ENCODE data around the gene PTPRM.

Gene PTPRM

DNA sequence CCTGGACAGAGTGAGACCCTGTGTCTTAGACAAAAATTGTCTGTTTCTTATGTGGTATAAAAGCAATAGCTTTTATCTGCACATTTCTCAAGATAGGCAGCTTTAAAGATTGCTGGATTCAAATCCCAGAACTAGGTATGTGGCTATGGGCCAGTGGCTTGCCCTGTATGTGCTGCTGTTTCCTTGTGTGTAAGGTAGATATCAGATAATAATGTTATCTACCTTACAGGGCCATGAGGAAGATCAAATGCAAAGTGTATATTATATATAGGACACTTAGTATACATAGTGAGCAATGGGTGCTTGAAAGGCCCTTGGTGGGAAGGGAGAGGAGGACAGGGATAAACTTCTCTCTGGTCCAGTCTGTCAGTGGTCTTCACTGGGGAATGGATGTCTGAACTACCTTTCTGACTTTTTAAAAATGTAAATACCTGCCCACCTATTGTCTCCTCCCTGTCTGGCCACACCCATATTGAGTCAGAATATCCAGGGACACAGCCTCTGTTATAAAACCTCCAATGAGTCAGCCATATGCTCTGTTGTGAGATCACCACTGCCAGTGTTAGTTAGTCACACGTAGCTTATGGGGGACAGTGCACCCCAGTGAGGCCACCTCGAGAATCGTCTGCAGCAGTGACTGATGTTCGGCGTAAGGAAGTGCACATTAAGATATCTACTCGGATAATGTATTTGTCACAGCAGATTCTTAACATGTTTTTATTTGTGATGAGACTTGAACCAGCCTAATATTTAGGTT is 383.4 kb downstream of the PTPRM start:
- DNase-seq (ENCODE audit: low read depth), result peak; percentile 74

DNA sequence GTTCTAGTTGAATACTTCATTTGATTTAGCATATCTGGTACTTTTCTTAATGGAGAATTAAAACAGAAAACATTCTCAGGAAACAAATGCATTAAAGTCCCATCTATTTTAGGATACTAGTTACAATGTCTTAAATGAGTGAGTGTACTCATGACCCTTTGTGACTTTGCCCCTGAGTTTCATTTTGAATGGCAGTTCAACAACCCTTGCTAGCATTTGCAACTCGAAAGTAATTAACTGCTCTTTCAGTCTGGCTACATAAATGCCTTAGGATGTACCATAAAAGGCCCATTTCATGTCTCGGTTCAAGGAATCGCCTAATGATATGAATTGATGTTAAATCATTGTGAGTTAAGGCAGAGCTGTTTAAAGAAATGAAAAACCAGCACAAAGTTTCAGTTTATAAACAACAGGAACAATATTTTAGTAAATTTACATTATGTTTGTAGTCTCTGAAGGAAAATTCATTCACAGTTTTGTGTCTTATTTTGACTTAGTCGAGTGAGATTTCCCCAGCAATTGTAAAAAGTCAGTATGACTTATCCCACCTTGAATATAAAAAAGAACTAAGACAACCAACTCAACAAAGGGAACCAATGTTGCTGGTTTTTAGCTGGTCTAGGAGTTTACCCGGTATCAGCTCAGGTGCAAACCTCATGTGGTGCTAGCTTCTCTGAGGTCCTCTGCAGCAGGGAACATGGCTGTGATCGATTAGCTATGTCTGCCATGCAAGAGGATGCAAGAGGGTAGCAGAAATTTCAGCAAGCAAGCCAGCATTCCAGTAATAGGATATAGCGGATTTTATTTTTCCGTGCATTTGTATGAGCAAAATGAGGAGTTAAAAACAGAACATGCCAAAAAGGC is 386.2 kb downstream of the PTPRM start:
- no peak overlapping the region for H3K4me3 ChIP-seq (ENCODE audit: low read depth, low read length)

More for the DNA sequence above, 383.4 kb downstream of the PTPRM start:
- H3K4me3 ChIP-seq (ENCODE audit: low read depth, low read length), result no peak overlapping the region
- TF ChIP-seq, protein P1, sequence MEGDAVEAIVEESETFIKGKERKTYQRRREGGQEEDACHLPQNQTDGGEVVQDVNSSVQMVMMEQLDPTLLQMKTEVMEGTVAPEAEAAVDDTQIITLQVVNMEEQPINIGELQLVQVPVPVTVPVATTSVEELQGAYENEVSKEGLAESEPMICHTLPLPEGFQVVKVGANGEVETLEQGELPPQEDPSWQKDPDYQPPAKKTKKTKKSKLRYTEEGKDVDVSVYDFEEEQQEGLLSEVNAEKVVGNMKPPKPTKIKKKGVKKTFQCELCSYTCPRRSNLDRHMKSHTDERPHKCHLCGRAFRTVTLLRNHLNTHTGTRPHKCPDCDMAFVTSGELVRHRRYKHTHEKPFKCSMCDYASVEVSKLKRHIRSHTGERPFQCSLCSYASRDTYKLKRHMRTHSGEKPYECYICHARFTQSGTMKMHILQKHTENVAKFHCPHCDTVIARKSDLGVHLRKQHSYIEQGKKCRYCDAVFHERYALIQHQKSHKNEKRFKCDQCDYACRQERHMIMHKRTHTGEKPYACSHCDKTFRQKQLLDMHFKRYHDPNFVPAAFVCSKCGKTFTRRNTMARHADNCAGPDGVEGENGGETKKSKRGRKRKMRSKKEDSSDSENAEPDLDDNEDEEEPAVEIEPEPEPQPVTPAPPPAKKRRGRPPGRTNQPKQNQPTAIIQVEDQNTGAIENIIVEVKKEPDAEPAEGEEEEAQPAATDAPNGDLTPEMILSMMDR (conservative IDR thresholded peaks at IDR 0.05; ENCODE audit: low read depth, low read length), result no peak

DNA sequence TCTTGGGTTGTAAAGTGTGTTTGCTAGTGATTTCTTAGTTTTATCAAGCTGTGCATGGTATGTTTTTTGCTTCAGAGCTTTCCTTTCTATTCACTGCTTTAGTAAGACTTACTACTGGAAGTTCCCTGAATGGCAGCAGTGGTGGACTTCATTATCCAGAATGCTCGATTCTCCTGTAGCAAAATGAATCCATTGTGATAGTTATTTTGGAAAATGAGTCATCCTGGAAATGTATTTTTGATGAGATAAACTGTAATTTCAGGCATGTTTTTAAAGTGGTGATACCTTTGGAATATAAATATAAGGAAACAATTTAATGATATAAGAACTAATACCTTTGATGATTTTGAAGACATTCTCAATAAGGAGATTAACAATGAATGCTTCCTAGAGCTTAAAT is 387.1 kb downstream of the PTPRM start:
- peak; percentile 44 for DNase-seq (ENCODE audit: low read depth)
- TF ChIP-seq, protein P1 (conservative IDR thresholded peaks at IDR 0.05; ENCODE audit: low read depth, low read length), result no peak

More for the DNA sequence above, 386.2 kb downstream of the PTPRM start:
- TF ChIP-seq, protein P1 (conservative IDR thresholded peaks at IDR 0.05; ENCODE audit: low read depth, low read length), result no peak
- DNase-seq (ENCODE audit: low read depth), result no peak

DNA sequence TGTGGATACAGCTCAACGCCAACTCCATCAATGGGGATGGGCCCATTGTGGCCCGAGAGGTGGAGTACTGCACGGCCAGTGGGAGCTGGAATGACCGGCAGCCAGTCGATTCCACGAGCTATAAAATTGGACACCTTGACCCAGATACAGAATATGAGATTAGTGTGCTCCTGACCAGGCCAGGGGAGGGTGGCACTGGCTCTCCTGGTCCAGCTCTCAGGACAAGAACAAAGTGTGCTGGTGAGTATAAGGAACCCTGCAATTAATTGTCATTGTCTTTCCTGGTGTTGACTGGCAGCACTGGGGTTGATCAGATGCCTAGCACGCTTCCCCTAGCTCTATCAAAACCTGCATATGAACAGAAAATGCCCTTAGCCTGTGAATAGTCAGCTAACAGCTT is 388.1 kb downstream of the PTPRM start:
- no peak for DNase-seq (ENCODE audit: low read depth)
- H3K4me3 ChIP-seq (ENCODE audit: low read depth, low read length), result no peak overlapping the region
- TF ChIP-seq, protein P1 (conservative IDR thresholded peaks at IDR 0.05; ENCODE audit: low read depth, low read length), result no peak

More for the DNA sequence above, 387.1 kb downstream of the PTPRM start:
- no peak overlapping the region for H3K4me3 ChIP-seq (ENCODE audit: low read depth, low read length)

DNA sequence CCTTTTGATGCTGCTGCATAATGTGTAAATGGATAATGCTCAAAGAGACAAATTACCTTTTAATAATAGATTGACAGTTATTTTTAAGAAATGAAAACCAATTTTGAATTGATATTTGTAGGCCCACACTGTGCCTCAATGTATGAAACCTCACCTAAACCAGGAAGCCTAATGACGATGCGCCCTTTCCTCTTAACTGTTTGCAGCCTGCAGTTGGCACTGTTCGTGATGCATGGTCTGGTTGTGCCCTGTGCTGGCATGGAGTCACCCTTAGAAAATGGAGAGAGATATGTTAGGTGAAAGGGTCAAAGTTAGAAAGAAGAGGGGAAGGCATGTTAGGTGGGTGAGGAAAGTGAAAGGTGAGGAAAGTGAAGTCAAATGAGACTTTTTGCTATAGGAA is 390.2 kb downstream of the PTPRM start:
- DNase-seq (ENCODE audit: low read depth), result no peak
- TF ChIP-seq, protein P1 (conservative IDR thresholded peaks at IDR 0.05; ENCODE audit: low read depth, low read length), result no peak
- H3K4me3 ChIP-seq (ENCODE audit: low read depth, low read length), result no peak overlapping the region

DNA sequence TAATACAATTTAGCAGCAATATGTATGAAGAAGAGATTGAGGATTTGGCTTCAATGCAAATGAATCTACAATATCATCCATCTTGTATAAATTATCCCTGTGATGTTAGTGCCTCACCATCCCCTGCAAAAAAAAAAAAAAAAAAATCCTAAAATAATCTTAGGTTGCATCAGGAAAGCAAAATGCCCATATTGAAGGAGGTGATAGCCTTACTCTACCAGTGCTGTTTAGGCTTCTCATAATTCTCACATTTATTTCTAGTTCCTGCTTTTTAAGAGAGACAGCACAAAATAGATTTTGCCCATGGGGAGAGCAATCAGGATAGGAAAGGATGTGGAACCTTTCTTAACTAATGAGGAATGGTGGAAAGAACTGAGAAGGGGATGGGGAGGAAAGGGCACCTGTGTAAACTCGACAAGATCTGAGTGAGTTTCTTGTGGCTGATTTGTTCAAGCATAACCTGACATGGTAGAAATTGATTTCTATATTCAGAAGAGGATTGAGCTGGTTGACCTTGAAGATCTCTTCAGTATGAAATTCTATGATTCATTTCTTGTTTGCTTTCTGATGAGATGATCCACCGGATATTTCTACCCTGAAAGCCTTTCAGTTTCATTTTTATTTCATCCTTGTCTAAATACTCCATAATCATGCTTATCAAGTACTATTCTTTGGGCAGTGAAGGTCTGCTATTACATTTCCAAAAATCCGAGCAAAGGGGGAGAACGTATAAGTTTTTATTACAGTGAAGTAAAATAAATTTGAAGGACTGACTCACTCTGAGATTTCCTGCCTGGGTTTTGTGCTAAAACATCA is 391.2 kb downstream of the PTPRM start:
- H3K4me3 ChIP-seq (ENCODE audit: low read depth, low read length), result peak overlapping the region; percentile 34
- peak; percentile 61 for DNase-seq (ENCODE audit: low read depth)
- TF ChIP-seq, protein P1 (conservative IDR thresholded peaks at IDR 0.05; ENCODE audit: low read depth, low read length), result no peak

Data from choroid plexus epithelial cell (primary cell).